Endothelial cell of umbilical vein (primary cell): ENCODE measurements around the gene APPL2. TPM values are rescaled to one million over a fixed set of nuclear protein-coding genes. Genes with fewer than 3 reads are reported as not detected.

Experiments
- BruUV-seq: library from RNA; stranded (reverse); fragments of 400-500 nt; replicated peaks from 2 replicates; lab custom pipeline; 2021; lab: Mats Ljungman, UMichigan
- CTCF ChIA-PET: fragments of 300-600, 350-600 bp; sonication (Branson Sonifier 250); formaldehyde crosslinking; loops from one replicate; lab custom pipeline; 2021; ENCODE audit warnings: antibody characterized with exemption, inconsistent platforms; lab: Charles Lee
- POLR2A ChIA-PET: fragments of 300-600, 350-600 bp; sonication (Branson Sonifier 250); formaldehyde crosslinking; loops from one replicate; lab custom pipeline; 2021; ENCODE audit warnings: antibody characterized with exemption, inconsistent platforms; lab: Charles Lee
- DNase-seq: peaks from one replicate; pipeline ENCODE4 v3.0.0-alpha.2; 2011; ENCODE audit warnings: low read depth, low spot score
- FAIRE-seq: peaks from 2 replicates; lab custom pipeline; 2011; peaks lifted over from hg19 to GRCh38; lab: Jason Lieb, UNC
- H2AFZ ChIP-seq: 2 replicates; pipeline ENCODE4 v1.6.0; 2012; ENCODE audit warnings: low read depth, low read length, control low read depth, inconsistent platforms
- H3K27ac ChIP-seq: 2 replicates; pipeline ENCODE4 v1.5.1; 2011; ENCODE audit warnings: low read depth, mild to moderate bottlenecking, control low read depth, low read length, moderate library complexity; ENCODE audit not compliant: insufficient read depth
- H3K27me3 ChIP-seq, 2 experiments: 2 replicates each; pipeline versions ENCODE4 v1.6.0 to v1.6.1; 2011; ENCODE audit warnings: low read length in 2 of 2, mixed read lengths in 1 of 2; ENCODE audit not compliant: control insufficient read depth in 2 of 2, insufficient read depth in 2 of 2
- H3K36me3 ChIP-seq, 2 experiments: 2 replicates in 1 of 2; 3 replicates in 1 of 2; pipeline ENCODE4 v1.5.1; 2011; ENCODE audit warnings: low read length in 2 of 2, mild to moderate bottlenecking in 1 of 2, moderate library complexity in 1 of 2; ENCODE audit not compliant: control insufficient read depth in 2 of 2, insufficient read depth in 2 of 2; ENCODE audit errors: extremely low read depth in 1 of 2
- H3K4me1 ChIP-seq: 3 replicates; pipeline ENCODE4 v1.5.1; 2011; ENCODE audit warnings: mild to moderate bottlenecking, low read length; ENCODE audit not compliant: control insufficient read depth, insufficient read depth; ENCODE audit errors: extremely low read depth
- H3K4me2 ChIP-seq: 2 replicates; pipeline ENCODE4 v1.6.1; 2011; ENCODE audit warnings: low read length, control low read depth, mixed read lengths; ENCODE audit not compliant: insufficient read depth
- H3K4me3 ChIP-seq, 3 experiments: fragments of 200-600 bp in 1 of 3; sonication (generic), shearing (Covaris generic) in 1 of 3; replicated peaks in 1 of 3; 2 replicates each; pipeline ENCODE4 v1.5.1; 2011 to 2016; ENCODE audit warnings: control low read depth in 3 of 3, low read length in 3 of 3, mild to moderate bottlenecking in 2 of 3, inconsistent platforms in 1 of 3, low read depth in 1 of 3, moderate library complexity in 1 of 3; ENCODE audit not compliant: insufficient read depth in 1 of 3
- H3K79me2 ChIP-seq: 2 replicates; pipeline ENCODE4 v1.6.0; 2012; ENCODE audit warnings: low read length, inconsistent platforms; ENCODE audit not compliant: control insufficient read depth, insufficient read depth
- H3K9ac ChIP-seq: replicated peaks from 2 replicates; pipeline ENCODE3; 2011; ENCODE audit warnings: low read length, control low read depth; ENCODE audit not compliant: insufficient read depth; ENCODE audit errors: extremely low read depth
- H3K9me1 ChIP-seq: replicated peaks from 3 replicates; pipeline ENCODE4 v1.6.0; 2011; ENCODE audit warnings: mild to moderate bottlenecking, low read length; ENCODE audit not compliant: control insufficient read depth, insufficient read depth; ENCODE audit errors: extremely low read depth
- H3K9me3 ChIP-seq: replicated peaks from 2 replicates; pipeline ENCODE4 v1.5.1; 2012; ENCODE audit warnings: low read length, inconsistent platforms; ENCODE audit not compliant: control insufficient read depth, insufficient read depth
- H4K20me1 ChIP-seq: replicated peaks from 2 replicates; pipeline ENCODE3; 2011; ENCODE audit warnings: mild to moderate bottlenecking, low read length; ENCODE audit not compliant: control insufficient read depth, insufficient read depth; ENCODE audit errors: extremely low read depth
- CTCF ChIP-seq, 2 donors: IDR thresholded peaks; 1 replicate in 1 of 2; 2 replicates in 1 of 2; pipeline ENCODE4 v1.5.1; 2011; ENCODE audit warnings: low read length in 2 of 2, mild to moderate bottlenecking in 2 of 2, moderate library complexity in 2 of 2, control low read depth in 1 of 2, inconsistent platforms in 1 of 2, low read depth in 1 of 2; ENCODE audit not compliant: insufficient read depth in 1 of 2; ENCODE audit errors: extremely low read depth in 1 of 2
- EZH2 ChIP-seq: IDR thresholded peaks from 2 replicates; pipeline ENCODE4 v1.6.1; 2012; ENCODE audit warnings: borderline replicate concordance, low read depth, mild to moderate bottlenecking, moderate library complexity, low read length, inconsistent platforms; ENCODE audit not compliant: severe bottlenecking
- FOS ChIP-seq: IDR thresholded peaks from 2 replicates; pipeline ENCODE4 v1.6.1; 2011; ENCODE audit warnings: mild to moderate bottlenecking, low read length, moderate library complexity, borderline replicate concordance; ENCODE audit not compliant: insufficient read depth
- GATA2 ChIP-seq: IDR thresholded peaks from 2 replicates; pipeline ENCODE4 v1.7.0; 2011; ENCODE audit warnings: low read depth, mild to moderate bottlenecking, moderate library complexity, mixed read lengths, low read length; ENCODE audit not compliant: insufficient read length, insufficient read depth
- JUN ChIP-seq: IDR thresholded peaks from 2 replicates; pipeline ENCODE4 v1.6.1; 2011; ENCODE audit warnings: borderline replicate concordance, low read depth; ENCODE audit not compliant: insufficient read length, insufficient read depth
- MAX ChIP-seq: IDR thresholded peaks from 2 replicates; pipeline ENCODE4 v1.6.1; 2011; ENCODE audit not compliant: insufficient read depth, insufficient read length
- MYC ChIP-seq: IDR thresholded peaks from one replicate; pipeline ENCODE4 v1.6.1; 2011; ENCODE audit warnings: mild to moderate bottlenecking, low read depth, low read length
- POLR2A ChIP-seq: IDR thresholded peaks from 2 replicates; pipeline ENCODE4 v1.6.1; 2012; ENCODE audit warnings: low read depth, mild to moderate bottlenecking, control low read depth, low read length
- POLR2AphosphoS5 ChIP-seq: IDR thresholded peaks from 2 replicates; pipeline ENCODE4 v1.6.1; 2012; ENCODE audit warnings: low read depth, mild to moderate bottlenecking, control low read depth, low read length, moderate library complexity; ENCODE audit not compliant: insufficient read depth
- dilution Hi-C: fragments of 300-500 bp; cut with MboI; formaldehyde crosslinking; loops from one replicate; pipeline ENCODE4 v1.15.0; 2019; ENCODE audit warnings: low sequenced_read_pairs; ENCODE audit not compliant: extremely low pct_ligation_motif_present
- intact Hi-C: fragments of 100-400 bp; cut with micrococcal nuclease; formaldehyde crosslinking; loops from one replicate; pipeline ENCODE4 v1.10.0; 2022
- polyA plus RNA-seq, 4 experiments: library from polyadenylated mRNA; depleted of rRNA in 3 of 4; stranded (reverse) in 3 of 4; unstranded in 1 of 4; fragments of >200 nt; gene quantifications; 2 replicates each; pipeline versions ENCODE4 v1.2.1 to v1.2.3, GENCODE V29; 2011 to 2012; ENCODE audit warnings: missing spikeins in 1 of 4
- total RNA-seq: library from RNA; stranded (reverse); gene quantifications from 2 replicates; pipeline ENCODE4 v1.2.3, GENCODE V29; 2021

APPL2 gene
- total and polyA plus RNA-seq, 2 donors (not counting 3 experiments of a cell fraction or from before 2014, with no cell fraction given) = 8.1 to 21.4 TPM

GRCh38 chr12:105218434-105218833, 17.5 kb downstream of the APPL2 start:
- H3K36me3 ChIP-seq = peaks cover 2 to 15% of the 10 kb centered on the region in 2 experiments
- H3K9me1 ChIP-seq = no peaks in the 10 kb centered on the region
- H3K9ac ChIP-seq = no peak overlapping the region
- H3K4me2 ChIP-seq = no peak overlapping the region
- no peaks in the 10 kb centered on the region for H3K27me3 ChIP-seq
- intact Hi-C loops (no loop called here), dilution Hi-C loops (no loop called here)
- peaks cover 3% of the 10 kb centered on the region for H3K79me2 ChIP-seq
- H3K4me3 ChIP-seq = no peak overlapping the region
- CTCF ChIA-PET = no interaction called here
- no peaks in the 10 kb centered on the region for H3K9me3 ChIP-seq
- H2AFZ ChIP-seq = no peak overlapping the region
- no peaks in the 10 kb centered on the region for H4K20me1 ChIP-seq
- FAIRE-seq = no peak
- POLR2A ChIA-PET = no interaction called here
- peaks cover 13% of the 10 kb centered on the region for H3K4me1 ChIP-seq
- no peak overlapping the region for H3K27ac ChIP-seq
- no TSS peak for BruUV-seq
- TF ChIP-seq MAX = no peak
- TF ChIP-seq EZH2 = no peak
- no peak for TF ChIP-seq CTCF (IDR thresholded peaks at IDR 0.05; ENCODE audit: extremely low read depth in 1 of 2, insufficient read depth in 1 of 2, low read depth in 1 of 2, low read length in 2 of 2)
- TF ChIP-seq FOS = no peak
- TF ChIP-seq JUN = no peak
- no peak for TF ChIP-seq MYC
- TF ChIP-seq POLR2A = no peak
- TF ChIP-seq POLR2AphosphoS5 = no peak
- TF ChIP-seq GATA2 = no peak
- no peak for DNase-seq
